GM12873 (cell line): ENCODE data around the gene AKAP13.

ENCODE experiments used
- TF ChIP-seq, protein P1 (sequence below): IDR thresholded peaks from 2 replicates; pipeline ENCODE4 v1.5.1; 2012; ENCODE audit warnings: low read depth, mild to moderate bottlenecking, moderate library complexity, low read length, control low read depth; ENCODE audit not compliant: insufficient read depth; ENCODE audit errors: missing control alignments

The AKAP13 gene

DNA sequence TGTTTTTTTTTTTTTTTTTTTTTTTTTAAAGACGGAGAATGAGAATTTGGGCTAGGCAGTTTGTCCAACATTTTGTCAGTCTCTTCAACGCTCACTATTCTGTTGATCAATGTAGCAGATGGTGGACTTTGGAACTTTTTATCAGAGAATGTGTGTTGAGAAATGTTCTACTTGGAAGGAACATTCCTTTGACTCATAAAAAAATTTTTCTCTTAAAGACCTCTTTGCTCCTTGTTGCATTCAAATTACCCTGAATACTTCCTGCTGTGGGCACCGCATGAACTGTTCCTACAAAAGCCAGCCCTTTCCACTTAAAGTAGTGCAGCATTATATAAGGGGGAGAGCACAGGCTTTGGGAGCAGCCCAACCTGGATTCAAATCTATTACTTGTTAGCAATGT, 182.9 kb downstream of the AKAP13 start:
- TF ChIP-seq, protein P1, sequence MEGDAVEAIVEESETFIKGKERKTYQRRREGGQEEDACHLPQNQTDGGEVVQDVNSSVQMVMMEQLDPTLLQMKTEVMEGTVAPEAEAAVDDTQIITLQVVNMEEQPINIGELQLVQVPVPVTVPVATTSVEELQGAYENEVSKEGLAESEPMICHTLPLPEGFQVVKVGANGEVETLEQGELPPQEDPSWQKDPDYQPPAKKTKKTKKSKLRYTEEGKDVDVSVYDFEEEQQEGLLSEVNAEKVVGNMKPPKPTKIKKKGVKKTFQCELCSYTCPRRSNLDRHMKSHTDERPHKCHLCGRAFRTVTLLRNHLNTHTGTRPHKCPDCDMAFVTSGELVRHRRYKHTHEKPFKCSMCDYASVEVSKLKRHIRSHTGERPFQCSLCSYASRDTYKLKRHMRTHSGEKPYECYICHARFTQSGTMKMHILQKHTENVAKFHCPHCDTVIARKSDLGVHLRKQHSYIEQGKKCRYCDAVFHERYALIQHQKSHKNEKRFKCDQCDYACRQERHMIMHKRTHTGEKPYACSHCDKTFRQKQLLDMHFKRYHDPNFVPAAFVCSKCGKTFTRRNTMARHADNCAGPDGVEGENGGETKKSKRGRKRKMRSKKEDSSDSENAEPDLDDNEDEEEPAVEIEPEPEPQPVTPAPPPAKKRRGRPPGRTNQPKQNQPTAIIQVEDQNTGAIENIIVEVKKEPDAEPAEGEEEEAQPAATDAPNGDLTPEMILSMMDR: no peak

DNA sequence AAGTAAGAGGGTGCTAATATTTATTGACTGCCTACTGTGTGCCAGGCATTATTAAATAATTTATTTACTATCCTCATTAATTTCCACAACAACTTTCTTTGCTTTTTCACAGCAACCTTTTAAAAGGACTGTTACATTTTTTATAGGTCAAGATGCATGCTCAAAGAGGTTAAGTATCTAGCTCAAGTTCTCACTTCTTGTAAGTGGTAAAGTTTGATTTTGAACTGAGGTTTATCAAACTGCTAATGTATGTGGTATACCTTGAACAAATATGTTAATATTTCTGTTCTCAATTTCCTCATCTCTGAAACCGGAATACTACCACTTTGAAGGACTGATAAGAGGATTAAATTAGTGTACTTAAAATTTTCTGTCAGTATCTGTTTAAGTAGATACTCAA, 183.3 kb downstream of the AKAP13 start:
- TF ChIP-seq, protein P1: no peak

DNA sequence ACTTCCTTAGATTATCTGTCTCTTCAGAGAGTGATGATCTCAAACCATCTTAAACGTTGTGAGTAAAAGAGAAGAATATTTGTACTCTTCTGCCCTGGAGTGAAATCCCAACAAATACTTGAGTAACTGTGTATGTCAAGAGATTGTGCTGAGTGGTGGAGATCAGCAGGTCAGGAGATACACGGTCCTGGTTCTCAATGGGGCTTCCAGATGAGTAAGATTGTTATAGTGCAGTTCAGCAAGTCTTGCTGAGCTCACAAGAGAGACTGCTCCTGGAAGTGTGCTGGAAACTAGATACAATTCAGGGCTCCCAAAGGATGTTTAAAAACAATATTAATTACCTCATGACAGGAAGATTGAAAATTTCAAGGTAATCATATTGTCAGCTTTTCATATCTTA, 184.3 kb downstream of the AKAP13 start:
- TF ChIP-seq, protein P1: no peak

DNA sequence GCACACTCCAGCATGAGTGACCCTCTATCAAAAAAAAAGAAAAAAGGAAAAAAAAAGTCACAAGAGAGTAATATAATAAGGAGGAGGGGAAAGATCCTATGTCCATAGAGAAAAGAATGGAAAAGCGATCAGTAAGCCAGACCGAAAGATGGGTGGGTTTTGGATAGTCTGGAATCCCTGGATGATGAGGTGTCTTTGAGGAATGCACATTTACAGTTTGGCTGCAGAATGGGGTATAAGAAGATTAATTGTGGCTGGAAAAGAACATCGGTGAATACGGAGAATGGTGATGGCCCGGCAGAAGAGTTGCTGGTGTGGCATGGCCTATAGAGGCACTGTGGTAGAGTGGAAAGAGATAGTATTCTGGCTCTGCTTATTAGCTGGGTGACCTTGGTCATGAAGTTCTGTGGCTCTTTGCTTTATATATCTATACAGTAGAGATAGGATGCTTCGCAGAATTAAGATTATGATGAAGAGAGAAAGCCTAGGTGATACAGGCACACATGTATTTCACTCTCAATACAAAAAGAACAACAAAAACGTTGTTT, 187.9 kb downstream of the AKAP13 start:
- TF ChIP-seq, protein P1: no peak

GRCh38 chr15:85570336-85570735, 189.9 kb downstream of the AKAP13 start:
- TF ChIP-seq, protein P1: no peak

DNA sequence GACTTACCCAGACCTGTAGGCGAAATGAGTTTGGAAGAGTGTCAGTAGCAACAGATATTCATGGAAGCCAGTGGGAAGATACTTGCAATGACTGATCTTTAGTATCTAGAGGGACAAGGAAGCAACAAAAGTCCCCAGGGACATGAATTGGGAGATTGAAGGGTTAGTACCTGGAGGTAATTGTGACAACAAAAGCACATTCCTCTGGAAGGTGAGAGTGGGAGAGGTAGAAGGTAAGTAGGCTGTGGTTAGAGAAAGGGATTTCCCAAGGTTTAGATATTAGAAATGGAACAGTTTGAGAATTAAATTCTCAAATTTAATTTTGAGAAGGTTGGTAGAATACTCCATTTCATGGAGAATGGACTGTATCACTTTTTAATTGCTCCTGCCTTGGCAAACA, 191.4 kb downstream of the AKAP13 start:
- TF ChIP-seq, protein P1: no peak

GRCh38 chr15:85576392-85576791, 196.0 kb downstream of the AKAP13 start:
- TF ChIP-seq, protein P1: no peak
